HTERT RPE-1 (cell line): ENCODE results near the gene MCTP2.

Experiments used
- in situ Hi-C: fragments of 300-500 bp; cut with MboI; formaldehyde crosslinking; loops from 4 replicates; pipeline ENCODE4 v1.14.3; 2020; ENCODE audit warnings: low sequenced_read_pairs

The MCTP2 gene

GRCh38 chr15:94230883-94231722 is at the start of gene MCTP2:
Gene MCTP2 (plus strand): TSS chr15:94231561. CDS start chr15:94298266, 66,705 bp downstream.
- in situ Hi-C loops = no loop called here

GRCh38 chr15:94182883-94183282 is 48.5 kb upstream of the MCTP2 start:
- in situ Hi-C loops = no loop called here

GRCh38 chr15:94185547-94186236 is 45.7 kb upstream of the MCTP2 start:
- in situ Hi-C loops = no loop called here

- in situ Hi-C loops = no loop called here
Measured at GRCh38 chr15:94186770-94187331, 44.5 kb upstream of the MCTP2 start.

DNA sequence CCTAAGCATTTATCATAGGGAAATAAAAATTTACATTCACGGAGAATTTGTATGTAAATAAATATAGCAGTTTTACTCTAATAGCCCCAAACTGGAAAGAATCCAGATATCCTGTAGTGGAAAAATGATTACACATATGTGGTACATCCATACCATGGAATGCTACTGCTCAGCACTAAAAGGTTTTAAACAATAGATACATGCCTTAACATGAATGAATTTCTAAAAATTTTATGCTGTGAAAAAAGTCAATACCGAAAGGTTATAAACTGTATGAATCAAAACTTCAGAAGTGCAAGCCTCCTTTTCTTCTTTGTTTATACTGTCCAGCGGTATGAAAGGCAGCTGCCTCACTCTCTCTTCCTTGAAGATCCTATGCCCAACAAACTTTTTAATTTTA is 37.5 kb upstream of the MCTP2 start:
- in situ Hi-C loops = no loop called here

DNA sequence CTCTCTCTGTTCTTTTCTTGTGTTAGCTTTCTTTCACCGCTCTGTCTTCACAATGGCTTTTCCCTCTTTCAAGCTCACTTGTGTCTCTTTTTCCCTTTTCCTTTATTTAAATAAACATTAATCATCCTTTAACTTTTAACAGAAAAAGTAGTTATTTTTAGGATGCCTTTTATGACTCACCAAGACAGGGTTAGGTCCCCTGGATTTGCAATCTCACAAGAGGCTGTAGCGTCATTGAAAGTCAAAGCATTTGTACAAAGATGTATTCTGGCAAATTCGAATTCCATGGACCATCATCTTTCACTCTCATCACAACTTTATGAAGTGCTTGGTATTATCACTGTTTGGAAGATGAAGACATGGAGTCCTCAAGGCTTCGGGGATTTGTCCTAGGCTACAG is 34.8 kb upstream of the MCTP2 start:
- in situ Hi-C loops = no loop called here

GRCh38 chr15:94198633-94199032 is 32.7 kb upstream of the MCTP2 start:
- in situ Hi-C loops = no loop called here

DNA sequence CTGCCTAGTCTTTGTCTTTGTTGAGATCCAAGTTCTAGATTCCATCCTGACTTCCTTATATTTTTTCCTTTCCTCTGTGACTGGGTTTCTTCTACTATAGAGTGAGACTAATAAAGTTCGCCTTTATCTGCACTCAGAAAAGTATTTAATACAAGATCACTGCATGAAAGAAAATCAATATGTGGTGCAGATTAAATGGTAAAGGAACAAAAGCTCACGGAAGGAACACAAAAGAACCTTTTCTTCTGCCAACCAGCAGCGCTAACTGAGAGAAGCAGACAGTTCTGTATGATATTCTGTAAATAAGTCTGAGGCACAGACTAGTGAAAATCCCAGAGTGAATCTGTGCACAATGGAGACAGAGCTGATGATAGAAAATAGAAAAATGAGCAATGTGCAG is 31.6 kb upstream of the MCTP2 start:
- in situ Hi-C loops = no loop called here

DNA sequence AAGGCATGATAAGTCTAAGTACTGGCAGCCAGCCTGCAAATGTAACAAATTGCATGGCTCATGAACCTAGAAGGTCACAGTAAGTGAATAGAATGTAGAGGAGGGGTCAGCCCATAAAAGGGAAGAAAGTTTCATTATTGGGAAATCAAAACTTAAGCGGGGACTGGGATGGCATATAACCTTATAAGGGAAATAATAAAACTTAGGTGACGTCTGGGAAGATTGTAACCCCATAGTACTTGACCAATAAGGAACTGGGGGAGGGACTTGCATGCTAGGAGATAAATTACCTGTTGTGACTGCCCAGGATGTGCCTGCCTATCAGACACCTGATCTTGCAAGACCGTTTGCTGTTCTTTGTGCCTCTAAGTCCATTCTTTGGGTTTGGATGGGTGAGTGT is 28.1 kb upstream of the MCTP2 start:
- in situ Hi-C loops = no loop called here

GRCh38 chr15:94205366-94205765 is 26.0 kb upstream of the MCTP2 start:
- in situ Hi-C loops = no loop called here

GRCh38 chr15:94206463-94207167 is 24.7 kb upstream of the MCTP2 start:
- in situ Hi-C loops = no loop called here

GRCh38 chr15:94212291-94212690 is 19.1 kb upstream of the MCTP2 start:
- in situ Hi-C loops = no loop called here

DNA sequence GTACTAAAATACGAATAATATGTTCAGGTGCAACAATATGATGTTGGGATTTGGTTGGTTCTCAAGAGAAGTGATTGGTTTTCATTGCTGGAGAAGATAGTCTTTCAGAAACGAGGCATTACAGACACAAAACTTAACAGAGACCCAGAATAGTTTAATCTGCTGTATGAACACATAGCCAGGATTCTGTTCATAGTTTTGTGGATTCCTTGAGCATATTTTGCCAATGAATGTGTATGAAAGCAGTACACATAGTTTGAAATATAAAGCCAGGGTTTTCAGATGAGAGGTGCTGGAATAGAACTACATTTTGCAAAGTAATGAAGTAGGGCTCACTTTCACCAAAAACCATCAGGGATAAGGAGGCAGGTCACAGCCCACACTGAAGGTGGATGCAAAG is 5.7 kb upstream of the MCTP2 start:
- in situ Hi-C loops = no loop called here

GRCh38 chr15:94228611-94229010 is 2.8 kb upstream of the MCTP2 start:
- in situ Hi-C loops = no loop called here

DNA sequence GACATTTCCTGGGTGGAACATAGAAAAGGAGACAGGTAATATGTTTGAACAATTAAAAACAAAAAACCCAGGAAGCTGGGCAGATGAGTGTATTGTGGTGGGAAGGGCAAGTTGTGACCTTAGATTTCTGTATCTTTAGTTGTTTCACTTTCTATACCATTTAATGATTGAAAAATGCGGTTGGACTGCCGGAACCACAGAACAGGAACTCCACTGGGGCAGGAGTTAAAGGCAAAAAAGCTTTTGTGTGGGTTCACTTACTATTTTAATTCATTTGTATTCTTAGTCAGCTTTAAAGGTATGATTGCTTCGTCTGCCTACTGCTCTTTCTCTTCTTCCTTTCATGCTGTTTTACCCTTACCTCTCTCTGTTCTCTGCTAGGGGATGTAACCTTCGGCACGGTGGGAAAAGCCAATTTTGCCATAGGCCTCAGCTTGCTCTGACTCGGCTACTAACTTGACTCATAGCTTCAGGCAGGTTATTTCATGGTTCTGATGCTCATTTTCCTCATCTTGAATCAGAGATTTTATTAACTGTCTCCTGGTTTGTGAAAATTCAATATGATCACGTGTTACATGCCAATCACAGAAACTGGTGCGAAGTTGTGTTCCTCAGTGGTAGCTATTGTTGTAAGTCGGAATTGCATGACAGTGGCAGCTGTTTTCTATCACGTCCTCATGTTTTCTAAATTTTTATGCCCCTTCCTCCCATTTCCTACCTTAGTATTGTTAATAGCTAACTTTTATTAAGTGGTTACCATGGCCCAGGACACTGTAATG is 1.6 kb upstream of the MCTP2 start:
- in situ Hi-C loops = no loop called here

GRCh38 chr15:94230431-94230882 is 904 bp upstream of the MCTP2 start:
- in situ Hi-C loops = no loop called here

GRCh38 chr15:94231723-94232468 is 535 bp downstream of the MCTP2 start:
- in situ Hi-C loops = no loop called here

DNA sequence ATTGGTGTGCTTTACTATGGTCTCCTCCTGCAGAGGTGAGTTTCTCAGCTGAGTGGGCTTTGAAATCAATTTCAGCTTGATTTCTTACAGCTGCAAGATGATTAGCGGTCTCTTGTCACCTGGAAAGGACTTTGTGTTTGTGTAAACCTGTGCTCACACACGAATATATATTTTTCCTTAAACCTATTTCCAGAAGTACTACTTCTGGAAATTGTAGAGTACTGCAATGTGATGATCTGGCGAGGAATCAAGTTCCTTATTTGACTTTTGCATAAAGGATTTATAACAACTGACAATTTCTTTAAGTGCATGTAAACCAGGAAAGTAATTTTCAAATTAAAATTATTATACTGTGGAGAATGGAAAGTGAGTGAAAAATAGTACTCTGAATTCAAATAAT is 2.1 kb downstream of the MCTP2 start:
- in situ Hi-C loops = no loop called here

DNA sequence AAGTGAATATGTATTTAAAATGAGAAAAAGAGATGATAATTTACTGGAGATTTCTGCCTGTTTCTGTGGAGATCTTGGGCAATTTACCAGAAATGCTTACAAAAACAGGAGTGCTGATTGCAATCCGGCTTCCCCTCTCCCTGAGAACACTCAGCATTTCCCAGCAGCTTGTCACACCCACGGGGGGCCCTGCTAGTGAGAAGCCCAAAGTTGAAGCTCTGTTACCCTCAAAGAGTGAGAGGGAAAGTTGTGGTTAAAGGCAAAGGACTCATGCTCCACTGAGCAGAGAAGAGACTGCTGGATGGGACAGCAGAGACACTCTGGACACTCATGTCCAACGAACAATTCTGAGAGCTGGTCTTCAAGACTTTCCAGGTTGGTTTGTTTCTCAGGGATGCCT is 2.9 kb downstream of the MCTP2 start:
- in situ Hi-C loops = no loop called here

GRCh38 chr15:94235041-94235440 is 3.7 kb downstream of the MCTP2 start:
- in situ Hi-C loops = no loop called here
